Bronchial epithelial cell (primary cell): ENCODE measurements around the gene PGAM1. TPM values are rescaled to one million over a fixed set of nuclear protein-coding genes. Genes with fewer than 3 reads are reported as not detected.

Experiments used
- DNase-seq: peaks from one replicate; pipeline ENCODE4 v3.0.0-alpha.2; 2010; ENCODE audit warnings: low read depth
- FAIRE-seq: peaks from 2 replicates; lab custom pipeline; 2011; peaks lifted over from hg19 to GRCh38; lab: Jason Lieb, UNC
- H3K27me3 ChIP-seq: 2 replicates; pipeline ENCODE4 v1.5.1; 2011; ENCODE audit warnings: low read length; ENCODE audit not compliant: control insufficient read depth, insufficient read depth
- H3K36me3 ChIP-seq: 2 replicates; pipeline ENCODE4 v1.5.1; 2011; ENCODE audit warnings: low read length; ENCODE audit not compliant: control insufficient read depth, insufficient read depth
- H3K4me3 ChIP-seq: 2 replicates; pipeline ENCODE4 v1.5.1; 2011; ENCODE audit warnings: mild to moderate bottlenecking, low read depth, low read length, control low read depth
- total RNA-seq: library from RNA; depleted of rRNA; stranded (reverse); fragments of >200 nt; gene quantifications from 2 replicates; pipeline ENCODE4 v1.2.1, GENCODE V29; 2014
- TF ChIP-seq, protein P1 (sequence below): IDR thresholded peaks from 2 replicates; pipeline ENCODE4 v1.5.1; 2011; ENCODE audit warnings: mild to moderate bottlenecking, moderate library complexity, low read length, control low read depth, inconsistent platforms; ENCODE audit not compliant: insufficient read depth, severe bottlenecking

Gene PGAM1
- total RNA-seq, 1 donor from 2014 or later = 404 TPM

DNA sequence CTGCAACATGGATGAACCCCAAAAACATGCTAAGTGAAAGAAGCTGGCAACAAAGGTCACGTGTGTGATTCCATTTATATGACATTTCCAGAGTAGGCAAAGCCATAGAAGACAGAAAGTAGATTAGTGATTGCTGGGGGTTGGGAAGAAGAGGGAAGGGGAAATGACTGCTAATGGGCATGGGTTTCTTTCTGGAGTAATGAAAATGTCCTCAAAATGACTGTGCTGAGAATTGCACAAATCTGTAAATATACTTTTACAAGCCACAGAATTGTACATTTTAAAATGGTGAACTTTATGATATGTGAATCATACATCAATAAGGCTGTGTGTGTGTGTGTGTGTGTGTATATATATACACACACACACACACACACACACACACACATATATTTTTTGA is 56.4 kb downstream of the PGAM1 start:
- H3K4me3 ChIP-seq = no peak overlapping the region
- no peak for FAIRE-seq
- H3K27me3 ChIP-seq = no peaks in the 10 kb centered on the region
- DNase-seq = no peak
- peaks cover 14% of the 10 kb centered on the region for H3K36me3 ChIP-seq
- TF ChIP-seq, protein P1, sequence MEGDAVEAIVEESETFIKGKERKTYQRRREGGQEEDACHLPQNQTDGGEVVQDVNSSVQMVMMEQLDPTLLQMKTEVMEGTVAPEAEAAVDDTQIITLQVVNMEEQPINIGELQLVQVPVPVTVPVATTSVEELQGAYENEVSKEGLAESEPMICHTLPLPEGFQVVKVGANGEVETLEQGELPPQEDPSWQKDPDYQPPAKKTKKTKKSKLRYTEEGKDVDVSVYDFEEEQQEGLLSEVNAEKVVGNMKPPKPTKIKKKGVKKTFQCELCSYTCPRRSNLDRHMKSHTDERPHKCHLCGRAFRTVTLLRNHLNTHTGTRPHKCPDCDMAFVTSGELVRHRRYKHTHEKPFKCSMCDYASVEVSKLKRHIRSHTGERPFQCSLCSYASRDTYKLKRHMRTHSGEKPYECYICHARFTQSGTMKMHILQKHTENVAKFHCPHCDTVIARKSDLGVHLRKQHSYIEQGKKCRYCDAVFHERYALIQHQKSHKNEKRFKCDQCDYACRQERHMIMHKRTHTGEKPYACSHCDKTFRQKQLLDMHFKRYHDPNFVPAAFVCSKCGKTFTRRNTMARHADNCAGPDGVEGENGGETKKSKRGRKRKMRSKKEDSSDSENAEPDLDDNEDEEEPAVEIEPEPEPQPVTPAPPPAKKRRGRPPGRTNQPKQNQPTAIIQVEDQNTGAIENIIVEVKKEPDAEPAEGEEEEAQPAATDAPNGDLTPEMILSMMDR = no peak

Other genes starting within 250 kb of the PGAM1 start
- under 0.01 and 0.51 TPM in 2 replicates for gene SLIT1, start 240.2 kb upstream of the PGAM1 start, total RNA-seq
- 4.7 and 6.7 TPM in 2 replicates for gene ARHGAP19, start 133.6 kb upstream of the PGAM1 start, total RNA-seq
- gene FRAT1, start 106.9 kb upstream of the PGAM1 start, total RNA-seq = 1.5 and 1.6 TPM in 2 replicates
- gene FRAT2, start 91.5 kb upstream of the PGAM1 start, total RNA-seq = 8.2 and 11.3 TPM in 2 replicates
- gene RRP12, start 24.9 kb upstream of the PGAM1 start, total RNA-seq = 28.0 and 35.3 TPM in 2 replicates
- gene EXOSC1, start 19.8 kb downstream of the PGAM1 start, total RNA-seq = 30.9 and 34.2 TPM in 2 replicates
- gene ZDHHC16, start 20.0 kb downstream of the PGAM1 start, total RNA-seq = 31.9 and 37.6 TPM in 2 replicates
- 23.2 and 38.2 TPM in 2 replicates for gene MMS19, start 72.2 kb downstream of the PGAM1 start, total RNA-seq
- 11.1 and 12.4 TPM in 2 replicates for gene UBTD1, start 72.7 kb downstream of the PGAM1 start, total RNA-seq
- 0.26 TPM in 2 replicates for gene ANKRD2, start 146.6 kb downstream of the PGAM1 start, total RNA-seq
- 0.13 and 0.26 TPM in 2 replicates for gene HOGA1, start 158.2 kb downstream of the PGAM1 start, total RNA-seq
- under 0.01 TPM in 1 of 2 replicates, not detected in the other for gene C10orf62, start 163.5 kb downstream of the PGAM1 start, total RNA-seq
- gene MORN4, start 207.3 kb downstream of the PGAM1 start, total RNA-seq = 7.1 and 9.0 TPM in 2 replicates
- 25.5 and 33.7 TPM in 2 replicates for gene PI4K2A, start 214.5 kb downstream of the PGAM1 start, total RNA-seq